UCSD-AML1 (cell line): ENCODE data around the gene FEZ2.

Experiments used
- DNase-seq: peaks from one replicate; lab custom pipeline; 2025; ENCODE audit not compliant: unreplicated experiment; lab: John Stamatoyannopoulos, UW

The FEZ2 gene

DNA sequence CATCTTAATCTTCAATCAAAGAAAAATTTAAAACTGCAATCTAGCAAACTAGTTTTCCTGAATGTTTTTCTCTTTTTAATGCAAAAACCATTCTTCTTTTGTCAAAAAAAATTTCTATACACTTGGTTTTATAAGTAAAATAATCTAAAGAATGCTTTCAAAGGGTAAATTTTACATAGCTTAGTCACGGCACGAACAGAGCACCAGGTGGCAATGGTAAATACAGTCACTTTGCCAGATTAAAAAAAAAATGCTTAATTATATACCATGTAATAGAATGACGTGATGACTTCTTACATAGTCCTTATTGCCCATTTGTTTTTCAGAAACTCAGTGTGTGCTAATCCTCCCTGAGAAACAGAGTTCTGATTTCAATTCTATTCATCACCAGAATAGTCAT is 10.4 kb downstream of the FEZ2 start:
- no peak for DNase-seq

DNA sequence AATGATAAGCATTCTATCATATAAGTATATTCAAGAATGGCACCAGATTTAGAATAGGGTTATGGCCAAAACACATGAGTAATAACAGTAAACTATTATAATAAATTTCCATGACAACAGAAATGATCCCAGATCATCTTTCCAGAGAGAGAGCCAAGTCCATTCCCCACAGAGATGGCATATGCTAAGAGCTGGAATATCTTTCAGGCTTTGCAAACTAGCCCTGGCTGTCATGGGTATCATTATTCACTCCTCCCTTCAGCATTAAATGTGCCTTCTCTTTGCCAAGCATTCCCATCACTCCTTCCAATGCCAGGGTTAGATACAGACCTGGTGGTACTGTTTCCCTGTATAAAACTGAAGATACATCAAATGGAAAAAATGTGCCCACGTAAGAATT is 10.9 kb downstream of the FEZ2 start:
- DNase-seq: no peak

DNA sequence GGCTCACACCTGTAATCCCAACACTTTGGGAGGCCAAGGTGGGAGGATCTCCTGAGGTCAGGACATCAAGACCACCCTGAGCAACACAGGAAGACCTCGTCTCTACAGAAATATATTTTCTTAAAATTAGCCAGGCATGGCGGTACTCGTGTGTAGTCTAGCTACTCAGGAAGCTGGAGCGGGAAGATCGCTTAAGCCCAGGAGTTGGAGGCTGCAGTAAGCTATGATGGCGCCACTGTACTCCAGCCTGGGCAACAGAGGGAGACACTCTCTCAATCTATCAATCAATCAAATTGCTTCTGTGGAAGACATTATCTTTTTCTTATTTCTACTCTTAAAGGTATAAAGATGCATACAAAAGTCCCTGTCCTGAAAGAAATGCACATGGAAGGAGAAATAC is 11.3 kb downstream of the FEZ2 start:
- DNase-seq: no peak

DNA sequence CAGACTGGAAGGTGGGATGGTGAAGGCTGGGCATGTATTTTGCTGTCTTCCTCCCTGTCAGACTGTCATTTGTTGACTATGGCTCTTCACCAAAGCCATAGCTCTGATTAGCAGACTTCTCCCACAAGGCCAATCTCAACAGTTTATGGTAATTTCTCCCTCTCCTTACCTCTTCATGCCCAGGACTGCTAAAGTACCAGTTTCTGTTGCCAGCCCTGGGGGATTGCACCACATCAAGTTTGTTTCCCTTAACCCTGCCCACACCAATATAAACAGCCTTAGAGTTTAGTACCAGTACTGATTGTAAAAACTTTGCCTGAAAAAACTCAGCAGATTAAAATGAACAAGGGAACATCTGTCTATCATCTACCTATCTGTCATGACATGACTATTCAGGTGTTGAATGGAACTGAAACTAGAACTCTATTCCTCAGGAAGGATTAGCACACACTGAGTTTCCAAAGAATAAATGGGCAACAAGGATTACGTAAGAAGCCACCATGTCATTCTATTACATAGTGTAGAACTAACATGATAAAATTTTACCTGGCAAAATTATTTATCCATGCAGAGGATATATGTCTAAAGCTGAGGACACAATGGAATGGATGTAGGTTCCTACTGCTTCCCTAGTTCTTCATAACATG is 13.7 kb downstream of the FEZ2 start:
- no peak for DNase-seq

DNA sequence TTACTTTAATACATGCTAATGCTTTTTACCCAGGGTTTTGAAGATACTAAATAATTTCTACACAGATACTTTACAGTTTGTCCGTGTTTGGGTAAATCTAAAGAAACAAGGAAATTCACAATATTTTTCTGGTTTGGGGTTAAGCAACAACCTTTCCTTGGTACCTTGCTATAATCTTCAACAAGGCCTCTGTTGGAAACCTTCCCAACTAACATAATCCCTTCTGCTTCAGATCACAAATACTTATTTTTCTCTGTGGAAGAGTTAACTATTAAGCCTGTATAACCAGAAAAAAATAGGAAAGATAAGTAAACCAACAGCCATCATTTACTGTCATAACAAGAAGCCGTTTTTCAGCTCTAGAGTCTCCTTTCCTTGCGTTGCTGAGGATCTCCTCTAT is 15.0 kb downstream of the FEZ2 start:
- no peak for DNase-seq

DNA sequence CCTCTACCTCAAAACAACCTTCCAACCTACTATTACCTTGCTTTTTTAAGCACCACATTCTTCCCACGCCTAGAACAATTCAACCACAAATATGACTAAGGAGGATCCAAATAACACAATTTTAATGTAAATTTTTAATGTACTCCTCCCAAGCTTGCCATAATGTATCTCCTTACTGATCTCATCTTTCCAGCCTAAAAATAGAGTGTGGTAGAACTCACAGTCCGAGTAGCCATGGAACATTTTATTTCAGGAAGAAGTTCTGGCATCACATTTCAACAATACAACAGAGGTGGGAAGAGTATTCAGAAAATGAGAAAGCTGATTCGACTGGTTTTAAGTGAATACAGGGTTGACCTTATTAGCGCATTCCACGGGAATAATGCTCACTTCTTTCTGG is 15.4 kb downstream of the FEZ2 start:
- no peak for DNase-seq

DNA sequence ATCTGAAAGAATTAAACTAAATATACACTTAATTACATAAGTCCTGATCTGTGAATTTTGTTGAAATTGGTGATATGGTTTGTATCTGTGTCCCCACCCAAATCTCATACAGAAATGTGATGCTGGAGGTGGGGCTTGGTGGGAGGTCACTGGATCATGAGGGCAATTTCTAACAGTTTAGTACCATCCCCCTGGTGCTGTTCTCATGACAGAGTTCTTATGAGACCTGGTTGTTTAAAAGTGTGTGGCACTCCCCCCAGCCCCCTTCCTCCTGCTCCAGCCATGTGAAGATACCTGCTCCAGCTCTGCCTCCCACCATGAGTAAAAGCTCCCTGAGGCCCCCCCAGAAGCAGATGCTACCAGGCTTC is 18.7 kb downstream of the FEZ2 start:
- no peak for DNase-seq

DNA sequence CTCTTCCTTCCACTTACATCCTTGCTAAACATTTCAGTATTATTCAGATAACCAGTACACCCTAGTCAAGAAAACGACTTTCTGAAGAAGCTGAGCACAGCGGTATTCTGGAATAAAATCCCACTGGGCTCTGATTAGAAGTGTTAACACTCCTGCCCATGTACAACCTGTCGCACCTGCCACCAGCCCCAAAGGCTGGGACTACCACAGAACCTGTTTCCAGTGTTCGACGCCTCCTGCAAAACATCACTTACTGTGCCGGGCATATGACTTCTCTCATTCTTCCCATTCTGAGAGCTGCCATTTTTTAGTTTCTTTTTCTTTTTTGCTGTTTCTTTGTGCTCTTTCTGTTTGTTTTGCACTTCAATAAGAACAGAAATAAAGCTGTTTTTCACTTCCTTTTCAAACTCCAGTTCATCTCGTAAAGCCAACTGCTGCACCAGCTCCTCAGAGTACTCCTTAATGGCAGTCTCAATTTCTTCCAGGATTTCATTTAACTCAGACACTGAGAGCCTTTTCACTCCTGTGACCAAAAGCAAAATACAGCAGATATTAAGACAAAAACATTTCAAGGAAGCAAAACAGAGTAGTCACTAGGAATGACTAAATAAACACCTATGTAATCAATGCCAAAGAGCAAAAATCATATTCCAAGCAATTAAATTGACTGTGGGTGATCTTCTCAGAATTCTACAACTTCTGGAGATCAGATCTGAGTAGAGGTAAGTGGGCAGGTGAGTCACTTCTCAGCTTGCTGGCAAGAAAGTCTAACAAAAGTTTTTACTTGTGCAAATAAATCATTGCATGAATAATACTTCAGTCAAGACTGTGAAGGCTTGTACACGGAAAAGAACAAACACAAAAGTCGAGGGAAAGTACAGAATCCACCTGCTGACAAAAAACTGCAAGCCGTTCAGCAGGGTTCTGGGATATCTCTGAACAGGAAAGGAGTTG is 19.3 kb downstream of the FEZ2 start:
- no peak for DNase-seq

DNA sequence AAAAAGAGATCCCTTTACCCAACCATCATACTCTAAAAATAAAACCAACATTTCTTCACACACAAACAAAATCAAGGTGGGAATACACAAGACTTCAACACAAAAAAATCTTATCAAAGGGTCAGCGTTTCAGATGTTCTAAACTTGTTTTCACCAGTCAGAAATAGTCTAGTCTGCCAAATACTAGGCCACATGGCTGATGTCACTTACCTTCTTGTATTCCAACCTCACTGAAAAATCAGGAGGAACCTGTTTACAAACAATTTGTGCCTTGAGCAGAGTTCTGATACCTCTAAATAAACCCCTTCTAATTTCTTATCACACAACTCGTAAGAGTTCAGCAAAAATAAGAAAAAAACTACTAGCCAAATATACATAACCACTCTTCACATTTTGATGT is 20.1 kb downstream of the FEZ2 start:
- no peak for DNase-seq

DNA sequence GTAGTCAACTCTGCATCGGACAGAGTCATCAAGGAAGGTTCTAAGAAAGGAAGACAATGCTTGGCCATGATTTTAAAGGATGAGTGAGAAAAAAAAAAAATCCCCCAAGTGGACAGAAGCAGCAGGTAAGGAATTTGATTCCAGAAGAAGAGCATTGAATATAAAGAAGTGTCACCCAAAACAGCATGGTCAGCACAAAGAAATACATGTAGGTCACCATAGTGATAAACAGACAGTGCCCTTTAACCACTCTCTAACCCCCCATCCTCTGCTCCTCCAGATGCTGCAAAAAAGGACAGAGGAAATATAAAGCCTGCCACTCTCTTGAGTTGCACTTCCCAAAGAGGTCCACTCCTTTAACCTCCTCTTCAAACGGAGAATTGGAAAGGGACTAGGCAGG is 23.4 kb downstream of the FEZ2 start:
- DNase-seq: no peak

DNA sequence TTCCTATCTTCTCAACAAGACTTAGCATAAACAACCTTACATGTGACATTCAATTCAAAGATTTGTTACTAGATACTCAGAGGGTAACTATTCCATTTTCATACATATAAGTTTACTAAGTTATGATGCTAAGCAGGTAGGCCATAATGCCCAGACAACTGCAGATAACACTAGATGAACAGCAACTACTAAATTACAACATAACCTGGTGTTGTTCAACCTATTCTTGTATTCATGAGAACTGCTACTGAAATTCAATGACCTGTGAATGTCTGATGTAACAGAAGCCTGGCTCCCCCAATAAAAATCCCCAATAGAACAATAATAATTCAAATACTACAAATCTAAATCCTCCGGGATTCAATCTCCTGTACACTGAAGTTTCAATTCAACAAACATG is 24.8 kb downstream of the FEZ2 start:
- no peak for DNase-seq

DNA sequence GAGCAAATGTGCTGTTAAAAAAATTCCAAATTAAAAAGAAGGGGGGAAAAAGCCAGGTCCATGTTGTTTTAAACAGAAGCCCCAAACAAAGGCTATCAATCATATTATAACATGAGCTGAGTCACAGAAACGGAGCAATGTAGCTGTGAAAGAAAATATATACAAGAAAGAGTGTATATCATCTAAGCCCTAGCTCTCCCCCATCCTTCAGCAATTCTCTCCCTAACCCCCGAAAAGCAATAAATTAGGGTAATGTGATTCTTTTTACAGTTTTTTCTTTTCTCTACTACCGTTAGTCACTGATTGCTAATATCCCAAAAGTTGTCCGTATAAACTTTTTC is 25.3 kb downstream of the FEZ2 start:
- DNase-seq: no peak

DNA sequence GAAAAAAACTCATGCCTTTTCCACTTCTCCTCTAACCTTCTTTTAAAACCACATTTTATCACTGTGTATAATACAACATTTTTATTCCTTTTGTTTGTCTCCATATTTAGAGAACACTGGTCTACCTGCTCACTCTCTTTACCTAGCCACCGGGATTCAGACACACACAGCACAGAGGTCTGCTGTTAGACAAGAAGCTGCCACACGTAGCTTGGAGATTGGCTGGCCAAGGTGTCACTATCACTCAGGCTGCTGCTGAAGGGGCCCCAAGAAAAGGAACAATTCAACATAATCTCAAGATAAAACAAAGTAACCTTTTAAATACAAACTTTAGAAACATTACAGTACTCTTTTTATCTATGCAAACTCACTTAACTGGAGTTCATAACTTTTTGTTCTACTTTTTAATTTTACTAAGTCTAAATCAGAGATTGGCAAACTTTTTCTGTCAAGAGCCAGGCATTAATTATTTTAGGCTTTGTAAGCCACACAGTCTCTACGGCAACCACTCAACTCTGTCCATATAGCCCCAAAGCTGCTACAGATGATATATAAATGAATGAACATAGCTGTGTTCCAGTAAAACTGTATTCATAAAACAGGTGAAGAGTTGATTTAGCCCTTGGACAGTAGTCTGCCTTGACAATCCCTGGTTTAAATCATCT is 25.8 kb downstream of the FEZ2 start:
- DNase-seq: no peak

DNA sequence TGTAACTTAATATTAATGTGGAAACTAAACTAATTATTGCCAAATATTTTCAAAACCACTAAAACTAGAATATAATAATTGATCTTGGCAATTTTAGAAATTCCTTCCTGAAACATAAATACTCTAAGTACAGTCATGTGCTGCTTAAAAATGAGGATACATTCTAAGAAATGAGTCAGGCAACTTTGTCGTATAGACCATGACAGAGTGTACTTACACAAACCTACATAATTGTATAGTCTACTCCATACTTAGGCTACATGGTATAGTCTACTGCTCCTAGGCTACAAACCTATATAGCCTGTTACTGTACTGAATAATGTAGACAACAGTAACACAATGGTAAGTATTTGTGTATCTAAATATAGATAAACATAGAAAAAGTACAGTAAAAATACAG is 27.6 kb downstream of the FEZ2 start:
- no peak for DNase-seq

DNA sequence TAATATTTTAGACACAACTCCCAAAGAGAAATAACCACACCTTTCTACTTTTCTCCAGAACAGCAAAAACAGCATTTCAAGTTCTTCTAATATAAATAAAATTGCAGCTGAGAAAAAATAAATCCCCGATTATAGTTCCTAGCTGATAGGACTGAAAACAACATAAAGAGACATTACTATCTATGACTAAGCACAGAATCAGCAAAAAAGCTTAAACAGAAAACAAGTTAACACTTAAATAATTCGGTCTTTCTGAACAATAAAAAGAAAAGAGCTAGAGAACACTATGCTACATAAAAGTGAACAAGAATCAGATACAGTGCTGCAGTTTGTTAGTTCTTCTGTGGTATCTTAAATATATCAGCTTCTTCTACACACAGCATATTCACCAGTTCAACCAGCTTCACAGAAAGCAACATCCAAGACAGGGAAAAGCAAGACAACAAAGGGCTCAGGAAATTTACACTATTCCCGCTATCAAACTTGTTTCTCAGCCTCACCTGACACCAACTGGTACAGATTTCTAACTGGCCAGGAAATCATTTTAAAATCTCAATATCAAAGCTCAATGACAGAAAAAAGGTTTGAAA is 28.6 kb downstream of the FEZ2 start:
- DNase-seq: no peak

DNA sequence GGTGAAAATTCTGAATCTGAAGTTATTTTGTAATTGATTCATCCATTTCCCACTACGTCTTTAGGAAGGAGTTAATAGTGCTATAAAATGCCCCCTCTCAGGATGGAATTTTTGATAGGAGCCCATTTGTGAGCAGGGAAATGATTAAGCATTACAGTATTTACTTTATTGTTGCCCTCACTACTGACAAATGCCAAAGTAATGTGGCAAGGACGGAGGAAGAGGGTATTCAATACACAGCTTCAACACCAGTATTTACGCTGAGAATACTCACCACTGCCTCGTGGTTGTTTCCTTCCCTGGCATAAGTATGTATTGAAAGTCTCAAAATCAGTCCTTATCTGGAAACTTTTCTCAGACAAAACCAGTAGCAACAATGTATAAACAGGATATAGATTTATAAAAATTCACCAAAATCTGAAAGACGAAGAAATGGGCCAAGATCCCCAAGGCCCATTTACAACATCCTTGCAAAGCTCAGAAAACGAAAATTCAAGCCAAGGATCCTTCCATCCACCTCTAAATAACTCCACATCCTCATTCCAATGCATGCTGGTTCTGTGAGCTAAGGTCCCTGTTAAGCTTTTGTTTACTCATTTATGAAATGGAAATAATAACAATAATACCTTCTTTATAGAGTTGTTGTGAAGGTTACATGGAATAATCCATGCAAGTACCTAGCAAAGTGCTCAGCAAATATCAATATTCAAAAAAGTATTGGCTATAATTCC is 29.3 kb downstream of the FEZ2 start:
- no peak for DNase-seq

DNA sequence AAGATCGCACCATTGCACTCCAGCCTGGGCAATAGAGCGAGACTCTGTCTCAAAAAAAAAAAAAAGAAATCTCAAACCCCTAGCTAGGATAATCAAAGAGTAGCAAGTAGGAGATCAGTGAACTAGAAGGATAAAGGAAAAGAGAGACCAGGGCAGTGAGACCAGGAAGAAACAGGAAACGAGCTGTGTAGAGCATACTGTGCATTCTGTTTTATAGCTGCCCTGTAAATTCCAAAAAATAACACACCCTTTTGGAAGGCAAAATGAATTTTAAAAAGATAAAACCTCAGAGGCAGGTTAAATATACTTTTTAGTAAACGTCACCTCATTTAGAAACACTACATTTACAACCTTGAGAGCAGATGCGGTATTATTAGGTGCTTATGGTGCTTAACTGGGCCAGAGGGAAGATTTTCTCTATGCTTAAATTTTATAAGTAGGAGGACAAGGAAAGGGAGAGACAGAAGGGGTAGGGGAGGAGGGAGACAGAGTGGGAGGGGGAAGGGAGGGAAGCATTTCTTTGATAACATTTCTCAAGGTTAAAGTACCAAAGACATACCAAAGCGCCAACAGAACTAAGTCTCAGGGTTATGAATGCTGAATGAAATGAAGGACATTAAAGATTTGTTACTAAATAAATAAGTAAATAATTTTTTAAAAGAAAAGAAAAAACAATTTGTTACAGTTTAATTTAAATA is 30.1 kb downstream of the FEZ2 start:
- no peak for DNase-seq

DNA sequence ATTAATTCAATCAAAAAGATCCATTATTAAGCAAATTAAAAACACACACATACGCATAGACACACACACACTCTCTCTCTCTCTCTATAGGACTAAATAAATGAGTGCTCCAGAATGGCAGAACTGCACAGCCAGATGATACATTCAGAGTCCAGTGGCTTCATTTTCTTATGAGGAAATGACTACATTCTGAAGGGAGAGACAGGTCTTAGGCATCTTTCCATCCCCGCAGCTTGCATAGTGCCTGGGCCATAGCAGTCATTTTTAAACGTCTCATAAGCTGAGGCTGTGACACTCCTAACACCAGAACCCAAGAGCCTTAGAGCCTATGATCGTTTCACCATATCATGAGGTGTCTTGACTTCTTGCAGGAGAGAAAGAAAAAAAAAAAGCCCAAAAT is 31.1 kb downstream of the FEZ2 start:
- DNase-seq: no peak

DNA sequence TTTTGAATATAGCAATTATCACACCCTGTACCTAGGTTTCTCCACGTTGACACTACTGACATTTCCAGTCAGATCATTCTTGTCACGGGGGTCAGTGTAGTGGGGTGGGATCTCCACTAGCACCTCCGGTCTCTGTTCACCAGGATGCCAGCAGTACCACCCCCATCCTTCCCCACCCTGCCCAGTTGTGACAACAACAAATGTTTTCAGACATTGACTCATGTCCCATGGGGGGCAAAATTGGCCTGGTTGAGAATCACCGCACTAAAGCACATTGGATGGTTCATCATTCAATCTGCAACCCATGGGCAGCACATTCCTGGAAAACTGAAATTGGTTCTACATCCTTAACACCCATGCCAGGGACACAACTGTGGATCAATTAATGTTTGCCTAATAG is 32.3 kb downstream of the FEZ2 start:
- no peak for DNase-seq

DNA sequence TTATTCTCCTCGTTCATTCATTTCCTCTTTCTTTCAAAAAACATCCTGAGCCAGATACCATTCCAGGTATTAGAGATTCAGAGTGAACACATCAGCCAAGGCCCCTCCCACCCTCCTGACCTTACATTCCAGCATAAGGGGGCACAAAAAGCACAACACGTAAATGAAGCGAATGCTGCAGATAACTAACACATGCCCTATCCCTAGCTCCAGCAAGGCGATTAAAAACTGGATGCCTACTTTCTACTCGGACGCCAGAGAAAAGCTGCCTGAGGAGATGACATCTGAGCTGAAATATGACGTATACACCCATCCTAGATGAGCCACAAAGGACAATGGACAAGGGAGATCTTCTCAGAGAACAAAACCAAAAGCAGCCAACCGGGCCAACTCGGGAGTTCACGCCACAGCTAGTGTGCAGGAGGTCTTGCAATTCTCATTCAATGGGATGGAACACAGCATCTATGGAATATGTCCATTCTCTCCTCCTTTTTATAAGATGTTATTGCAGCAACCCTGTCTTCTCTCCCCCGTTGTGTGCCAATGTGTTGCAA is 33.5 kb downstream of the FEZ2 start:
- no peak for DNase-seq
